Endothelial cell of umbilical vein (primary cell): ENCODE data around the gene GRM7.

ENCODE experiments used
- FOS ChIP-seq: IDR thresholded peaks from 2 replicates; pipeline ENCODE4 v1.6.1; 2011; ENCODE audit warnings: mild to moderate bottlenecking, low read length, moderate library complexity, borderline replicate concordance; ENCODE audit not compliant: insufficient read depth
- POLR2A ChIP-seq: IDR thresholded peaks from 2 replicates; pipeline ENCODE4 v1.6.1; 2012; ENCODE audit warnings: low read depth, mild to moderate bottlenecking, control low read depth, low read length
- TF ChIP-seq, protein P1 (sequence below), 2 donors: IDR thresholded peaks; 1 replicate in 1 of 2; 2 replicates in 1 of 2; pipeline ENCODE4 v1.5.1; 2011; ENCODE audit warnings: low read length in 2 of 2, mild to moderate bottlenecking in 2 of 2, moderate library complexity in 2 of 2, control low read depth in 1 of 2, inconsistent platforms in 1 of 2, low read depth in 1 of 2; ENCODE audit not compliant: insufficient read depth in 1 of 2; ENCODE audit errors: extremely low read depth in 1 of 2
- TF ChIP-seq, protein P2 (sequence below): IDR thresholded peaks from 2 replicates; pipeline ENCODE4 v1.6.1; 2011; ENCODE audit not compliant: insufficient read depth, insufficient read length

- TF ChIP-seq POLR2A: no peak
- TF ChIP-seq, protein P1, sequence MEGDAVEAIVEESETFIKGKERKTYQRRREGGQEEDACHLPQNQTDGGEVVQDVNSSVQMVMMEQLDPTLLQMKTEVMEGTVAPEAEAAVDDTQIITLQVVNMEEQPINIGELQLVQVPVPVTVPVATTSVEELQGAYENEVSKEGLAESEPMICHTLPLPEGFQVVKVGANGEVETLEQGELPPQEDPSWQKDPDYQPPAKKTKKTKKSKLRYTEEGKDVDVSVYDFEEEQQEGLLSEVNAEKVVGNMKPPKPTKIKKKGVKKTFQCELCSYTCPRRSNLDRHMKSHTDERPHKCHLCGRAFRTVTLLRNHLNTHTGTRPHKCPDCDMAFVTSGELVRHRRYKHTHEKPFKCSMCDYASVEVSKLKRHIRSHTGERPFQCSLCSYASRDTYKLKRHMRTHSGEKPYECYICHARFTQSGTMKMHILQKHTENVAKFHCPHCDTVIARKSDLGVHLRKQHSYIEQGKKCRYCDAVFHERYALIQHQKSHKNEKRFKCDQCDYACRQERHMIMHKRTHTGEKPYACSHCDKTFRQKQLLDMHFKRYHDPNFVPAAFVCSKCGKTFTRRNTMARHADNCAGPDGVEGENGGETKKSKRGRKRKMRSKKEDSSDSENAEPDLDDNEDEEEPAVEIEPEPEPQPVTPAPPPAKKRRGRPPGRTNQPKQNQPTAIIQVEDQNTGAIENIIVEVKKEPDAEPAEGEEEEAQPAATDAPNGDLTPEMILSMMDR (IDR thresholded peaks at IDR 0.05; ENCODE audit: extremely low read depth in 1 of 2, insufficient read depth in 1 of 2, low read depth in 1 of 2, low read length in 2 of 2): no peak
- TF ChIP-seq FOS: no peak
- TF ChIP-seq, protein P2, sequence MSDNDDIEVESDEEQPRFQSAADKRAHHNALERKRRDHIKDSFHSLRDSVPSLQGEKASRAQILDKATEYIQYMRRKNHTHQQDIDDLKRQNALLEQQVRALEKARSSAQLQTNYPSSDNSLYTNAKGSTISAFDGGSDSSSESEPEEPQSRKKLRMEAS: no peak
Observed at GRCh38 chr3:7437231-7437630, 576.3 kb downstream of the GRM7 start.
